H1 (cell line): ENCODE data around the gene EXOG. TPM values are rescaled to one million over a fixed set of nuclear protein-coding genes. Genes with fewer than 3 reads are reported as not detected.

Experiments used
- CTCF ChIA-PET: fragments of 300-600 bp; sonication (Branson Sonifier 250); formaldehyde crosslinking; loops from one replicate; lab custom pipeline; 2021; ENCODE audit not compliant: partially characterized antibody; lab: Charles Lee
- POLR2A ChIA-PET: fragments of 300-600 bp; sonication (Branson Sonifier 250); formaldehyde crosslinking; loops from one replicate; lab custom pipeline; 2021; ENCODE audit warnings: inconsistent platforms; ENCODE audit not compliant: partially characterized antibody; lab: Charles Lee
- DNase-seq, 2 experiments: peaks; one replicate each; pipeline versions ENCODE4 v3.0.0 to v3.0.0-alpha.2; 2010 to 2022; ENCODE audit warnings: low spot score in 2 of 2, low read depth in 1 of 2, mixed read lengths in 1 of 2
- FAIRE-seq: peaks from 2 replicates; lab custom pipeline; 2011; peaks lifted over from hg19 to GRCh38; lab: Jason Lieb, UNC
- H2AFZ ChIP-seq: 2 replicates; pipeline ENCODE4 v1.8.1; 2012; ENCODE audit warnings: low read length, inconsistent platforms
- H2AK5ac ChIP-seq: 2 replicates; pipeline ENCODE4 v1.6.1; 2013; ENCODE audit warnings: low read depth, low read length
- H2BK120ac ChIP-seq: replicated peaks from 2 replicates; pipeline ENCODE3; 2013; ENCODE audit warnings: low read depth, low read length, inconsistent platforms
- H2BK12ac ChIP-seq: 2 replicates; pipeline ENCODE4 v1.6.1; 2013; ENCODE audit warnings: low read depth, low read length
- H2BK15ac ChIP-seq: 2 replicates; pipeline ENCODE4 v1.6.1; 2013; ENCODE audit warnings: low read length
- H2BK20ac ChIP-seq: 2 replicates; pipeline ENCODE4 v1.6.1; 2013; ENCODE audit warnings: low read length
- H2BK5ac ChIP-seq: 2 replicates; pipeline ENCODE4 v1.6.1; 2013; ENCODE audit warnings: low read depth, low read length
- H3K14ac ChIP-seq: 2 replicates; pipeline ENCODE4 v1.6.1; 2013; ENCODE audit warnings: inconsistent platforms; ENCODE audit not compliant: insufficient read length
- H3K18ac ChIP-seq: 2 replicates; pipeline ENCODE4 v1.6.1; 2013; ENCODE audit warnings: low read length; ENCODE audit errors: extremely low read depth
- H3K23ac ChIP-seq: 2 replicates; pipeline ENCODE4 v1.6.1; 2013; ENCODE audit warnings: inconsistent platforms; ENCODE audit not compliant: insufficient read length
- H3K23me2 ChIP-seq: 2 replicates; pipeline ENCODE4 v1.6.1; 2013; ENCODE audit warnings: low read depth, low read length
- H3K27ac ChIP-seq: 2 replicates; pipeline ENCODE4 v1.6.1; 2011; ENCODE audit warnings: low read depth, low read length, inconsistent platforms
- H3K27me3 ChIP-seq, 4 experiments: replicated peaks in 1 of 4; 1 replicate in 1 of 4; 2 replicates in 3 of 4; pipeline versions ENCODE4 v1.6.1 to v1.8.1; 2011 to 2013; ENCODE audit warnings: low read length in 3 of 4, mild to moderate bottlenecking in 3 of 4, inconsistent platforms in 2 of 4, mixed read lengths in 2 of 4, moderate library complexity in 1 of 4; ENCODE audit not compliant: control insufficient read depth in 3 of 4, insufficient read depth in 3 of 4; ENCODE audit errors: extremely low read depth in 1 of 4
- H3K36me3 ChIP-seq, 4 experiments: 2 replicates each; pipeline versions ENCODE4 v1.6.1 to v1.8.1; 2011 to 2013; ENCODE audit warnings: mild to moderate bottlenecking in 4 of 4, low read length in 3 of 4, moderate library complexity in 2 of 4, control low read depth in 1 of 4, inconsistent platforms in 1 of 4; ENCODE audit not compliant: insufficient read depth in 4 of 4, control insufficient read depth in 2 of 4
- H3K4ac ChIP-seq: replicated peaks from 2 replicates; pipeline ENCODE3; 2013; ENCODE audit warnings: low read length, low read depth, mixed read lengths, inconsistent platforms; ENCODE audit not compliant: insufficient read length
- H3K4me1 ChIP-seq, 4 experiments: replicated peaks in 1 of 4; 1 replicate in 1 of 4; 2 replicates in 3 of 4; pipeline versions ENCODE4 v1.6.1 to v1.8.1; 2011 to 2013; ENCODE audit warnings: low read length in 3 of 4, inconsistent platforms in 2 of 4, mixed read lengths in 1 of 4; ENCODE audit not compliant: insufficient read depth in 4 of 4, control insufficient read depth in 3 of 4
- H3K4me2 ChIP-seq, 2 experiments: 2 replicates each; pipeline versions ENCODE4 v1.6.1 to v1.8.1; 2011 to 2013; ENCODE audit warnings: low read depth in 2 of 2, low read length in 2 of 2, control low read depth in 1 of 2, inconsistent platforms in 1 of 2, mild to moderate bottlenecking in 1 of 2; ENCODE audit not compliant: insufficient read depth in 1 of 2
- H3K4me3 ChIP-seq, 4 experiments: fragments of 200-600, 300-600 bp in 1 of 4; sonication (generic), shearing (Covaris generic), sonication (Bioruptor Twin) in 1 of 4; 2 replicates each; pipeline versions ENCODE4 v1.5.1 to v1.8.1; 2011 to 2016; ENCODE audit warnings: low read length in 4 of 4, low read depth in 3 of 4, control low read depth in 2 of 4, inconsistent platforms in 2 of 4, mild to moderate bottlenecking in 2 of 4, mixed read lengths in 1 of 4, moderate library complexity in 1 of 4; ENCODE audit not compliant: insufficient read depth in 2 of 4; ENCODE audit errors: extremely low read depth in 1 of 4
- H3K56ac ChIP-seq: replicated peaks from 2 replicates; pipeline ENCODE3; 2013; ENCODE audit warnings: low read depth, mild to moderate bottlenecking, mixed read lengths, low read length, inconsistent platforms; ENCODE audit not compliant: insufficient read length
- H3K79me1 ChIP-seq: 2 replicates; pipeline ENCODE4 v1.6.1; 2013; ENCODE audit warnings: low read depth, low read length, control low read depth
- H3K79me2 ChIP-seq, 2 experiments: 2 replicates each; pipeline versions ENCODE4 v1.6.1 to v1.8.1; 2012 to 2013; ENCODE audit warnings: low read length in 2 of 2, mild to moderate bottlenecking in 2 of 2, inconsistent platforms in 1 of 2; ENCODE audit not compliant: insufficient read depth in 2 of 2, control insufficient read depth in 1 of 2
- H3K9ac ChIP-seq, 4 experiments: replicated peaks in 1 of 4; 1 replicate in 1 of 4; 2 replicates in 3 of 4; pipeline versions ENCODE4 v1.6.1 to v1.8.1; 2011 to 2013; ENCODE audit warnings: low read depth in 3 of 4, low read length in 3 of 4, control low read depth in 2 of 4, mild to moderate bottlenecking in 2 of 4, moderate library complexity in 2 of 4, inconsistent platforms in 1 of 4; ENCODE audit errors: extremely low read depth in 1 of 4
- H3K9me3 ChIP-seq, 2 experiments: 2 replicates each; pipeline versions ENCODE4 v1.6.1 to v1.8.1; 2012 to 2013; ENCODE audit warnings: mild to moderate bottlenecking in 2 of 2, moderate library complexity in 2 of 2, control low read depth in 1 of 2, inconsistent platforms in 1 of 2, low read depth in 1 of 2, low read length in 1 of 2, mixed read lengths in 1 of 2; ENCODE audit not compliant: insufficient read depth in 2 of 2
- H4K20me1 ChIP-seq, 2 experiments: replicated peaks in 1 of 2; 2 replicates each; pipeline versions ENCODE3 to v1.8.1; 2011 to 2013; ENCODE audit warnings: inconsistent platforms in 2 of 2, low read length in 2 of 2, mild to moderate bottlenecking in 1 of 2; ENCODE audit not compliant: insufficient read depth in 2 of 2, control insufficient read depth in 1 of 2
- H4K5ac ChIP-seq: 2 replicates; pipeline ENCODE4 v1.6.1; 2013; ENCODE audit warnings: low read length, low read depth, mixed read lengths, inconsistent platforms; ENCODE audit not compliant: insufficient read length
- H4K8ac ChIP-seq: 2 replicates; pipeline ENCODE4 v1.8.0; 2013; ENCODE audit warnings: mild to moderate bottlenecking, moderate library complexity, low read length, inconsistent platforms; ENCODE audit not compliant: insufficient read depth; ENCODE audit errors: extremely low read depth
- H4K91ac ChIP-seq: replicated peaks from 2 replicates; pipeline ENCODE3; 2013; ENCODE audit warnings: low read length, mixed read lengths, inconsistent platforms; ENCODE audit not compliant: insufficient read length
- CEBPB ChIP-seq: IDR thresholded peaks from 2 replicates; pipeline ENCODE4 v1.6.1; 2012; ENCODE audit warnings: low read depth, low read length
- CHD1 ChIP-seq: IDR thresholded peaks from 2 replicates; pipeline ENCODE4 v1.6.1; 2012; ENCODE audit warnings: low read depth, low read length, improper control_type of control experiment
- CREB1 ChIP-seq: IDR thresholded peaks from 2 replicates; pipeline ENCODE4 v1.6.1; 2012; ENCODE audit warnings: inconsistent platforms
- KDM4A ChIP-seq: IDR thresholded peaks from one replicate; pipeline ENCODE4 v1.7.1; 2012; ENCODE audit warnings: low read depth, mild to moderate bottlenecking, moderate library complexity, low read length, inconsistent platforms; ENCODE audit not compliant: severe bottlenecking
- MAX ChIP-seq: IDR thresholded peaks from 2 replicates; pipeline ENCODE4 v1.6.1; 2012; ENCODE audit warnings: inconsistent platforms
- NANOG ChIP-seq: IDR thresholded peaks from 2 replicates; pipeline ENCODE4 v1.6.1; 2011; ENCODE audit warnings: low read length, low read depth, mild to moderate bottlenecking, inconsistent platforms; ENCODE audit not compliant: insufficient read depth, poor library complexity, severe bottlenecking
- RBBP5 ChIP-seq: IDR thresholded peaks from 2 replicates; pipeline ENCODE4 v1.7.1; 2012; ENCODE audit warnings: low read depth, mild to moderate bottlenecking, inconsistent platforms, low read length, moderate library complexity, borderline replicate concordance
- RNF2 ChIP-seq: fragments of 200-900, 300-1000 bp; sonication (generic); IDR thresholded peaks from 2 replicates; pipeline ENCODE4 v1.7.1; 2016; ENCODE audit warnings: borderline replicate concordance, low read depth, mild to moderate bottlenecking, antibody characterized with exemption, low read length; ENCODE audit not compliant: poor library complexity, severe bottlenecking; ENCODE audit errors: missing control alignments
- RXRA ChIP-seq: IDR thresholded peaks from 2 replicates; pipeline ENCODE4 v1.6.1; 2011; ENCODE audit warnings: low read depth, mild to moderate bottlenecking, low read length, moderate library complexity; ENCODE audit not compliant: insufficient read depth
- SIRT6 ChIP-seq: IDR thresholded peaks from one replicate; pipeline ENCODE4 v1.7.1; 2012; ENCODE audit warnings: low read length, inconsistent platforms
- SIX5 ChIP-seq: IDR thresholded peaks from 2 replicates; pipeline ENCODE4 v1.6.1; 2011; ENCODE audit warnings: mild to moderate bottlenecking, low read depth, low read length
- TAF1 ChIP-seq: IDR thresholded peaks from 2 replicates; pipeline ENCODE4 v1.6.1; 2011; ENCODE audit warnings: mild to moderate bottlenecking, low read depth, low read length
- TAF7 ChIP-seq: optimal IDR thresholded peaks from 2 replicates; pipeline ENCODE3; 2011; ENCODE audit warnings: low read depth, mild to moderate bottlenecking, inconsistent platforms, low read length, moderate library complexity, borderline replicate concordance
- TCF12 ChIP-seq: IDR thresholded peaks from 2 replicates; pipeline ENCODE4 v1.6.1; 2011; ENCODE audit warnings: low read depth, mild to moderate bottlenecking, low read length
- WGBS, 2 experiments: shearing (Covaris generic) in 1 of 2; methylation state at CpG; one replicate each; pipeline versions ENCODE4 v1.1.6 to v1.1.7; 2013 to 2015; ENCODE audit warnings: low lambda C conversion rate in 2 of 2, mixed read lengths in 2 of 2, inconsistent platforms in 1 of 2, low coverage in 1 of 2, missing lambda C conversion rate in 1 of 2; ENCODE audit not compliant: insufficient replicate concordance in 2 of 2, insufficient coverage in 1 of 2, insufficient read length in 1 of 2; ENCODE audit errors: extremely low coverage in 1 of 2, missing lambda C conversion rate in 1 of 2; 5-methylcytosine and 5-hydroxymethylcytosine counted together
- polyA plus RNA-seq, 7 experiments: library from polyadenylated mRNA; depleted of rRNA in 3 of 7; stranded (reverse) in 5 of 7; unstranded in 2 of 7; fragments of >200 nt in 5 of 7; fragments of 200-250 nt in 2 of 7; gene quantifications; 1 replicate in 5 of 7; 2 replicates in 1 of 7; 4 replicates in 1 of 7; pipeline versions ENCODE4 v1.2.1 to v1.2.3, GENCODE V29; 2011 to 2013; ENCODE audit warnings: missing spikeins in 2 of 7, mixed read lengths in 2 of 7
- total RNA-seq: library from RNA; stranded (reverse); fragmentation: NEBNext Ultra II Directional; extraction: Animal tissue kit (Norgen Biotek cat#: 25700); gene quantifications from 2 replicates; pipeline ENCODE4 v1.2.1, GENCODE V29; 2021

Gene EXOG
- total and polyA plus RNA-seq, 2 of the 8 experiments (the other 6 are each of a cell fraction or from before 2014, with no cell fraction given): 7.2 to 12.9 TPM

- no peak overlapping the region for H2BK12ac ChIP-seq
- no peak for DNase-seq
- H3K4ac ChIP-seq: no peak overlapping the region
- CTCF ChIA-PET: interaction anchor here (1.9 to 3.7 kb wide), 3 partner anchors 9 to 162 kb away, joined by 5 to 22 read pairs (median 14); no protein-coding TSS in a partner anchor
- POLR2A ChIA-PET: interaction anchor here (1.7 kb wide), 1 partner anchor 33 kb away, joined by 6 read pairs; no protein-coding TSS in a partner anchor
- H2BK20ac ChIP-seq: no peak overlapping the region
- H4K5ac ChIP-seq: no peak overlapping the region
- H3K18ac ChIP-seq: no peak overlapping the region
- H2BK120ac ChIP-seq: no peak overlapping the region
- no peak overlapping the region for H3K23ac ChIP-seq
- H4K8ac ChIP-seq: no peak overlapping the region
- peaks cover 2 to 3% of the 10 kb centered on the region in 2 experiments for H4K20me1 ChIP-seq
- 90% methylated on average over 2 of the region's 2 CpGs; no CpG with 5 or more reads in 1 of the 2 experiments for WGBS, 2 experiments
- H2BK5ac ChIP-seq: no peak overlapping the region
- H3K79me1 ChIP-seq: peaks cover 4% of the 10 kb centered on the region
- no peaks in the 10 kb centered on the region for H3K9me3 ChIP-seq
- FAIRE-seq: no peak
- no peak overlapping the region for H4K91ac ChIP-seq
- H3K4me2 ChIP-seq: no peak overlapping the region
- no peaks in the 10 kb centered on the region for H3K23me2 ChIP-seq
- no peak overlapping the region for H2AFZ ChIP-seq
- H3K27me3 ChIP-seq: no peaks in the 10 kb centered on the region
- no peak overlapping the region for H3K14ac ChIP-seq
- H3K27ac ChIP-seq: no peak overlapping the region
- no peak overlapping the region for H3K4me3 ChIP-seq
- H2BK15ac ChIP-seq: no peak overlapping the region
- no peak overlapping the region for H3K56ac ChIP-seq
- H3K36me3 ChIP-seq: peaks cover 2 to 18% (median 13%) of the 10 kb centered on the region in 4 experiments; a peak in 7 of 8 replicates
- H3K4me1 ChIP-seq: no peaks in the 10 kb centered on the region
- no peak overlapping the region for H3K9ac ChIP-seq
- H2AK5ac ChIP-seq: no peak overlapping the region
- H3K79me2 ChIP-seq: 0 out of 4 replicates have a peak, but pooled peaks cover 0 to 5% of the 10 kb centered on the region in 2 experiments
- TF ChIP-seq CEBPB (no peak), TCF12 (no peak), KDM4A (no peak), SIX5 (no peak), TAF1 (no peak), CREB1 (no peak), RNF2 (no peak), CHD1 (no peak), RXRA (no peak), SIRT6 (no peak), NANOG (no peak), RBBP5 (no peak), MAX (no peak), TAF7 (no peak)
Measured at GRCh38 chr3:38488949-38489348, 7.2 kb upstream of the EXOG start.
